DOHH2 (cell line): ENCODE data around the gene SAC3D1.

Experiments
- H3F3A ChIP-seq: fragments of 200-600 bp; sonication (generic), shearing (Covaris generic); 2 replicates; pipeline ENCODE4 v1.6.0; 2016; ENCODE audit warnings: antibody characterized with exemption, mild to moderate bottlenecking; ENCODE audit not compliant: control insufficient read depth, insufficient read depth
- H3K27ac ChIP-seq: fragments of 200-600 bp; sonication (generic); 2 replicates; pipeline ENCODE4 v1.5.1; 2014; ENCODE audit warnings: low read depth, mild to moderate bottlenecking, low read length, moderate library complexity
- H3K27me3 ChIP-seq: fragments of 200-600 bp; sonication (generic); 2 replicates; pipeline ENCODE4 v1.6.1; 2014; ENCODE audit warnings: mild to moderate bottlenecking, low read length, mixed read lengths; ENCODE audit not compliant: control insufficient read depth
- H3K36me3 ChIP-seq: fragments of 200-600 bp; sonication (generic); 2 replicates; pipeline ENCODE4 v1.6.1; 2014; ENCODE audit warnings: mild to moderate bottlenecking, low read length, moderate library complexity, mixed read lengths; ENCODE audit not compliant: control insufficient read depth
- H3K4me1 ChIP-seq: fragments of 200-600 bp; sonication (generic); 2 replicates; pipeline ENCODE4 v1.6.1; 2014; ENCODE audit warnings: mild to moderate bottlenecking, low read length, mixed read lengths; ENCODE audit not compliant: control insufficient read depth
- H3K4me2 ChIP-seq: fragments of 200-600 bp; sonication (generic); 2 replicates; pipeline ENCODE4 v1.6.0; 2014; ENCODE audit warnings: mild to moderate bottlenecking, low read length, moderate library complexity
- H3K4me3 ChIP-seq: fragments of 200-600 bp; sonication (generic); 2 replicates; pipeline ENCODE4 v1.5.1; 2014; ENCODE audit warnings: mild to moderate bottlenecking, low read length, mixed read lengths
- H3K79me2 ChIP-seq: fragments of 200-600 bp; sonication (generic); 2 replicates; pipeline ENCODE4 v1.6.1; 2014; ENCODE audit warnings: mild to moderate bottlenecking, low read length, mixed read lengths; ENCODE audit not compliant: control insufficient read depth
- H3K9me2 ChIP-seq: fragments of 200-600 bp; sonication (generic); replicated peaks from 2 replicates; pipeline ENCODE4 v1.6.1; 2014; ENCODE audit warnings: mild to moderate bottlenecking, low read length, mixed read lengths; ENCODE audit not compliant: control insufficient read depth
- H3K9me3 ChIP-seq: fragments of 200-600 bp; sonication (generic); 2 replicates; pipeline ENCODE4 v1.6.1; 2014; ENCODE audit warnings: antibody characterized with exemption, low read length, mixed read lengths; ENCODE audit not compliant: control insufficient read depth, insufficient read depth
- H4K20me1 ChIP-seq: fragments of 200-600 bp; sonication (generic); 2 replicates; pipeline ENCODE4 v1.6.0; 2014; ENCODE audit warnings: low read depth, mild to moderate bottlenecking, antibody characterized with exemption, low read length, moderate library complexity; ENCODE audit not compliant: control insufficient read depth, insufficient read depth
- CTCF ChIP-seq: fragments of 200-600 bp; sonication (generic); IDR thresholded peaks from one replicate; pipeline ENCODE4 v1.5.1; 2014; ENCODE audit warnings: antibody characterized with exemption, mild to moderate bottlenecking, low read depth, low read length; ENCODE audit not compliant: poor library complexity, severe bottlenecking
- EZH2phosphoT487 ChIP-seq: fragments of 200-600 bp; sonication (generic); IDR thresholded peaks from 2 replicates; pipeline ENCODE4 v1.6.1; 2017; ENCODE audit warnings: borderline replicate concordance, mild to moderate bottlenecking, antibody characterized with exemption, low read length, moderate library complexity, mixed read lengths

The SAC3D1 gene

GRCh38 chr11:65069217-65069616 lies 28.2 kb downstream of the SAC3D1 start:
- H4K20me1 ChIP-seq: no peaks in the 10 kb centered on the region
- H3K9me3 ChIP-seq: no peaks in the 10 kb centered on the region
- TF ChIP-seq EZH2phosphoT487 (no peak), CTCF (no peak)
- H3K9me2 ChIP-seq: no peaks in the 10 kb centered on the region
- no peaks in the 10 kb centered on the region for H3K79me2 ChIP-seq
- no peaks in the 10 kb centered on the region for H3K27me3 ChIP-seq
- H3K4me1 ChIP-seq: peaks cover 18% of the 10 kb centered on the region
- no peak overlapping the region for H3K27ac ChIP-seq
- H3K4me2 ChIP-seq: no peak overlapping the region
- no peak overlapping the region for H3K4me3 ChIP-seq
- no peaks in the 10 kb centered on the region for H3F3A ChIP-seq
- no peaks in the 10 kb centered on the region for H3K36me3 ChIP-seq

DNA sequence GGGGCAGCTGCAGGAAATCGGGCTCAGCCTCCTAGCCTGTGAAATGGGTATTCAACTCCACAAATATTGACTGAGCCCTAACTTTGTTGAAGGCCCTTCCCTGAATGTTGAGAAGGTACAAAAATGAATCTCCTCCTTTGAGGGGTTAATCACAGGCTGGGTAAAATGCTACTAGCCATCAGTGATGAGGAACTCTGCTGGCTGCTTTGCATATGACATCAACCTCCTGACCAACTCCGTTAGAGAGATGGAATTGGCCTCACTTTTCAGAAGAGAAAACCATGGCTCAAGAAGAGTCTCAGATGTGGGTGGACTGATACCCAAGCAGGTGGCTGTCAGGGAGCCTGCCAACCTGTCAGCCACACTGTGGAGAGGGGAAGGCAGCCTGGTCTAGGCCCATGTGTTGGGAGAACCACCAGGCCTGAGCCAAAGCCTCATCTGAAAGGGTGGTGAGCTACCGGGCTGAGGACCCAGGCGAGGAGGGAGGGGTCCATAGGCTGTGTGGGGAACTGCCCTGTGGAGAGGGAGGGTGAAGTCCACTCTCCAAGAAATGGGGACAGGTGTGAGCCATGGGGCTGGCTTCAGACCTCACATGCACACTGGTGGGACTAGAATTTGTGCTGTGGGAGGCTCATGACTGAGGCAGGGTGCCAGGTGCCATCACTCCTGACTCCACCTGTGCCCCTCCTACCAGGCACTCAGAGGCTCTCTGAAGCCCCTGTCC lies 31.1 kb downstream of the SAC3D1 start:
- H3K9me2 ChIP-seq: no peaks in the 10 kb centered on the region
- no peak overlapping the region; the same call in 1 of the 2 replicates for H3K4me3 ChIP-seq
- H3K4me1 ChIP-seq: peaks cover 18% of the 10 kb centered on the region
- no peak overlapping the region for H3K27ac ChIP-seq
- peaks cover 17% of the 10 kb centered on the region for H3K36me3 ChIP-seq
- H3K27me3 ChIP-seq: no peaks in the 10 kb centered on the region
- no peaks in the 10 kb centered on the region for H3F3A ChIP-seq
- peak overlapping the region; percentile 39 for H3K4me2 ChIP-seq
- no peaks in the 10 kb centered on the region for H3K9me3 ChIP-seq
- no peak for TF ChIP-seq CTCF
- TF ChIP-seq EZH2phosphoT487: no peak
- peaks cover 7% of the 10 kb centered on the region for H3K79me2 ChIP-seq
- no peaks in the 10 kb centered on the region for H4K20me1 ChIP-seq

DNA sequence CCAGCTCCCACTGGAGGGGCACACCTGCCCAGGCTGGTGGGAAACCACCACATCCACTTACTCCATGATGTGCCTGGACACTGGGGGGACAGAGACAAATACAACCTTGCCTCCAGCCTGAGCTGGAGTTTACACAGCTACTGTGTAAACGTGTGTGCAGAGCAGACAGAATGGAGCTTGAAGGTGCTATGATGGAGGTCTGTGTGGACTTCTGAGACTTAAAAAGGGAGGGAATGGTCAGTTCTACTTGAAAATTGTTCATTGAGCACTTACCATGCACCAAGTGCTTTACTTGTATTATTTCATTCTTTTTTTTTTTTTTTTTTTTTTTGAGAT lies 31.6 kb downstream of the SAC3D1 start:
- H3K4me2 ChIP-seq: peak overlapping the region; percentile 39
- peaks cover 12% of the 10 kb centered on the region for H3K79me2 ChIP-seq
- H3K27ac ChIP-seq: no peak overlapping the region
- no peaks in the 10 kb centered on the region for H3K9me2 ChIP-seq
- H3K27me3 ChIP-seq: no peaks in the 10 kb centered on the region
- no peaks in the 10 kb centered on the region for H3F3A ChIP-seq
- TF ChIP-seq EZH2phosphoT487 (no peak), CTCF (no peak)
- H3K4me3 ChIP-seq: no peak overlapping the region
- no peaks in the 10 kb centered on the region for H4K20me1 ChIP-seq
- peaks cover 18% of the 10 kb centered on the region for H3K4me1 ChIP-seq
- no peaks in the 10 kb centered on the region for H3K9me3 ChIP-seq
- H3K36me3 ChIP-seq: peaks cover 23% of the 10 kb centered on the region
